DMS 273 (cell line): ENCODE results near the gene KCNH6.

Source experiments
- DNase-seq: peaks from one replicate; lab custom pipeline; 2025; ENCODE audit not compliant: unreplicated experiment; lab: John Stamatoyannopoulos, UW

The KCNH6 gene

GRCh38 chr17:63549946-63550816 lies 27.0 kb downstream of the KCNH6 start, which contains the start of gene DCAF7:
TSS of gene DCAF7 (plus strand) at chr17:63550477. CDS start at chr17:63550678, 201 bp downstream.
- DNase-seq: peak; percentile 100

- DNase-seq: peak; percentile 83
Observed at GRCh38 chr17:63550817-63551639, 27.9 kb downstream of the KCNH6 start.

- no peak for DNase-seq
Observed at GRCh38 chr17:63552211-63552610, 29.1 kb downstream of the KCNH6 start.

GRCh38 chr17:63555500-63556156 lies 32.5 kb downstream of the KCNH6 start:
- DNase-seq: no peak

GRCh38 chr17:63557416-63557815 lies 34.3 kb downstream of the KCNH6 start:
- no peak for DNase-seq

- DNase-seq: no peak
Observed at GRCh38 chr17:63558441-63558840, 35.3 kb downstream of the KCNH6 start.

- DNase-seq: no peak
Observed at GRCh38 chr17:63561819-63562218, 38.7 kb downstream of the KCNH6 start.

GRCh38 chr17:63563339-63563738 lies 40.2 kb downstream of the KCNH6 start:
- DNase-seq: no peak

GRCh38 chr17:63564562-63564961 lies 41.4 kb downstream of the KCNH6 start:
- no peak for DNase-seq

GRCh38 chr17:63567229-63567628 lies 44.1 kb downstream of the KCNH6 start:
- no peak for DNase-seq

GRCh38 chr17:63568563-63568962 lies 45.4 kb downstream of the KCNH6 start:
- no peak for DNase-seq

GRCh38 chr17:63571632-63572310 lies 48.6 kb downstream of the KCNH6 start:
- DNase-seq: no peak

- DNase-seq: peak; percentile 25
Observed at GRCh38 chr17:63573634-63574033, 50.5 kb downstream of the KCNH6 start.

- no peak for DNase-seq
Observed at GRCh38 chr17:63578027-63578768, 55.0 kb downstream of the KCNH6 start.

- no peak for DNase-seq
Observed at GRCh38 chr17:63578769-63579111, 55.6 kb downstream of the KCNH6 start.

- no peak for DNase-seq
Observed at GRCh38 chr17:63579633-63580032, 56.5 kb downstream of the KCNH6 start.

- DNase-seq: no peak
Observed at GRCh38 chr17:63587770-63588169, 64.6 kb downstream of the KCNH6 start.

GRCh38 chr17:63588797-63589196 lies 65.6 kb downstream of the KCNH6 start:
- DNase-seq: peak; percentile 56

GRCh38 chr17:63589646-63590045 lies 66.5 kb downstream of the KCNH6 start:
- DNase-seq: no peak

GRCh38 chr17:63592797-63593196 lies 69.6 kb downstream of the KCNH6 start:
- no peak for DNase-seq
